Endothelial cell of umbilical vein (primary cell): ENCODE results near the gene PDXDC1. TPM values are rescaled to one million over a fixed set of nuclear protein-coding genes. Genes with fewer than 3 reads are reported as not detected.

Source experiments
- BruUV-seq: library from RNA; stranded (reverse); fragments of 400-500 nt; replicated peaks from 2 replicates; lab custom pipeline; 2021; lab: Mats Ljungman, UMichigan
- CTCF ChIA-PET: fragments of 300-600, 350-600 bp; sonication (Branson Sonifier 250); formaldehyde crosslinking; loops from one replicate; lab custom pipeline; 2021; ENCODE audit warnings: antibody characterized with exemption, inconsistent platforms; lab: Charles Lee
- POLR2A ChIA-PET: fragments of 300-600, 350-600 bp; sonication (Branson Sonifier 250); formaldehyde crosslinking; loops from one replicate; lab custom pipeline; 2021; ENCODE audit warnings: antibody characterized with exemption, inconsistent platforms; lab: Charles Lee
- DNase-seq: peaks from one replicate; pipeline ENCODE4 v3.0.0-alpha.2; 2011; ENCODE audit warnings: low read depth, low spot score
- FAIRE-seq: peaks from 2 replicates; lab custom pipeline; 2011; peaks lifted over from hg19 to GRCh38; lab: Jason Lieb, UNC
- H2AFZ ChIP-seq: 2 replicates; pipeline ENCODE4 v1.6.0; 2012; ENCODE audit warnings: low read depth, low read length, control low read depth, inconsistent platforms
- H3K27ac ChIP-seq: 2 replicates; pipeline ENCODE4 v1.5.1; 2011; ENCODE audit warnings: low read depth, mild to moderate bottlenecking, control low read depth, low read length, moderate library complexity; ENCODE audit not compliant: insufficient read depth
- H3K27me3 ChIP-seq, 2 experiments: 2 replicates each; pipeline versions ENCODE4 v1.6.0 to v1.6.1; 2011; ENCODE audit warnings: low read length in 2 of 2, mixed read lengths in 1 of 2; ENCODE audit not compliant: control insufficient read depth in 2 of 2, insufficient read depth in 2 of 2
- H3K36me3 ChIP-seq, 2 experiments: 2 replicates in 1 of 2; 3 replicates in 1 of 2; pipeline ENCODE4 v1.5.1; 2011; ENCODE audit warnings: low read length in 2 of 2, mild to moderate bottlenecking in 1 of 2, moderate library complexity in 1 of 2; ENCODE audit not compliant: control insufficient read depth in 2 of 2, insufficient read depth in 2 of 2; ENCODE audit errors: extremely low read depth in 1 of 2
- H3K4me1 ChIP-seq: 3 replicates; pipeline ENCODE4 v1.5.1; 2011; ENCODE audit warnings: mild to moderate bottlenecking, low read length; ENCODE audit not compliant: control insufficient read depth, insufficient read depth; ENCODE audit errors: extremely low read depth
- H3K4me2 ChIP-seq: 2 replicates; pipeline ENCODE4 v1.6.1; 2011; ENCODE audit warnings: low read length, control low read depth, mixed read lengths; ENCODE audit not compliant: insufficient read depth
- H3K4me3 ChIP-seq, 3 experiments: fragments of 200-600 bp in 1 of 3; sonication (generic), shearing (Covaris generic) in 1 of 3; replicated peaks in 1 of 3; 2 replicates each; pipeline ENCODE4 v1.5.1; 2011 to 2016; ENCODE audit warnings: control low read depth in 3 of 3, low read length in 3 of 3, mild to moderate bottlenecking in 2 of 3, inconsistent platforms in 1 of 3, low read depth in 1 of 3, moderate library complexity in 1 of 3; ENCODE audit not compliant: insufficient read depth in 1 of 3
- H3K79me2 ChIP-seq: 2 replicates; pipeline ENCODE4 v1.6.0; 2012; ENCODE audit warnings: low read length, inconsistent platforms; ENCODE audit not compliant: control insufficient read depth, insufficient read depth
- H3K9ac ChIP-seq: replicated peaks from 2 replicates; pipeline ENCODE3; 2011; ENCODE audit warnings: low read length, control low read depth; ENCODE audit not compliant: insufficient read depth; ENCODE audit errors: extremely low read depth
- H3K9me1 ChIP-seq: replicated peaks from 3 replicates; pipeline ENCODE4 v1.6.0; 2011; ENCODE audit warnings: mild to moderate bottlenecking, low read length; ENCODE audit not compliant: control insufficient read depth, insufficient read depth; ENCODE audit errors: extremely low read depth
- H3K9me3 ChIP-seq: replicated peaks from 2 replicates; pipeline ENCODE4 v1.5.1; 2012; ENCODE audit warnings: low read length, inconsistent platforms; ENCODE audit not compliant: control insufficient read depth, insufficient read depth
- H4K20me1 ChIP-seq: replicated peaks from 2 replicates; pipeline ENCODE3; 2011; ENCODE audit warnings: mild to moderate bottlenecking, low read length; ENCODE audit not compliant: control insufficient read depth, insufficient read depth; ENCODE audit errors: extremely low read depth
- EZH2 ChIP-seq: IDR thresholded peaks from 2 replicates; pipeline ENCODE4 v1.6.1; 2012; ENCODE audit warnings: borderline replicate concordance, low read depth, mild to moderate bottlenecking, moderate library complexity, low read length, inconsistent platforms; ENCODE audit not compliant: severe bottlenecking
- FOS ChIP-seq: IDR thresholded peaks from 2 replicates; pipeline ENCODE4 v1.6.1; 2011; ENCODE audit warnings: mild to moderate bottlenecking, low read length, moderate library complexity, borderline replicate concordance; ENCODE audit not compliant: insufficient read depth
- GATA2 ChIP-seq: IDR thresholded peaks from 2 replicates; pipeline ENCODE4 v1.7.0; 2011; ENCODE audit warnings: low read depth, mild to moderate bottlenecking, moderate library complexity, mixed read lengths, low read length; ENCODE audit not compliant: insufficient read length, insufficient read depth
- JUN ChIP-seq: IDR thresholded peaks from 2 replicates; pipeline ENCODE4 v1.6.1; 2011; ENCODE audit warnings: borderline replicate concordance, low read depth; ENCODE audit not compliant: insufficient read length, insufficient read depth
- MAX ChIP-seq: IDR thresholded peaks from 2 replicates; pipeline ENCODE4 v1.6.1; 2011; ENCODE audit not compliant: insufficient read depth, insufficient read length
- MYC ChIP-seq: IDR thresholded peaks from one replicate; pipeline ENCODE4 v1.6.1; 2011; ENCODE audit warnings: mild to moderate bottlenecking, low read depth, low read length
- POLR2A ChIP-seq: IDR thresholded peaks from 2 replicates; pipeline ENCODE4 v1.6.1; 2012; ENCODE audit warnings: low read depth, mild to moderate bottlenecking, control low read depth, low read length
- POLR2AphosphoS5 ChIP-seq: IDR thresholded peaks from 2 replicates; pipeline ENCODE4 v1.6.1; 2012; ENCODE audit warnings: low read depth, mild to moderate bottlenecking, control low read depth, low read length, moderate library complexity; ENCODE audit not compliant: insufficient read depth
- dilution Hi-C: fragments of 300-500 bp; cut with MboI; formaldehyde crosslinking; loops from one replicate; pipeline ENCODE4 v1.15.0; 2019; ENCODE audit warnings: low sequenced_read_pairs; ENCODE audit not compliant: extremely low pct_ligation_motif_present
- intact Hi-C: fragments of 100-400 bp; cut with micrococcal nuclease; formaldehyde crosslinking; loops from one replicate; pipeline ENCODE4 v1.10.0; 2022
- polyA plus RNA-seq, 4 experiments: library from polyadenylated mRNA; depleted of rRNA in 3 of 4; stranded (reverse) in 3 of 4; unstranded in 1 of 4; fragments of >200 nt; gene quantifications; 2 replicates each; pipeline versions ENCODE4 v1.2.1 to v1.2.3, GENCODE V29; 2011 to 2012; ENCODE audit warnings: missing spikeins in 1 of 4
- total RNA-seq: library from RNA; stranded (reverse); gene quantifications from 2 replicates; pipeline ENCODE4 v1.2.3, GENCODE V29; 2021
- TF ChIP-seq, protein P1 (sequence below), 2 donors: IDR thresholded peaks; 1 replicate in 1 of 2; 2 replicates in 1 of 2; pipeline ENCODE4 v1.5.1; 2011; ENCODE audit warnings: low read length in 2 of 2, mild to moderate bottlenecking in 2 of 2, moderate library complexity in 2 of 2, control low read depth in 1 of 2, inconsistent platforms in 1 of 2, low read depth in 1 of 2; ENCODE audit not compliant: insufficient read depth in 1 of 2; ENCODE audit errors: extremely low read depth in 1 of 2

PDXDC1 gene
- total and polyA plus RNA-seq, 2 donors (not counting 3 experiments of a cell fraction or from before 2014, with no cell fraction given): 44.6 to 78.9 TPM

DNA sequence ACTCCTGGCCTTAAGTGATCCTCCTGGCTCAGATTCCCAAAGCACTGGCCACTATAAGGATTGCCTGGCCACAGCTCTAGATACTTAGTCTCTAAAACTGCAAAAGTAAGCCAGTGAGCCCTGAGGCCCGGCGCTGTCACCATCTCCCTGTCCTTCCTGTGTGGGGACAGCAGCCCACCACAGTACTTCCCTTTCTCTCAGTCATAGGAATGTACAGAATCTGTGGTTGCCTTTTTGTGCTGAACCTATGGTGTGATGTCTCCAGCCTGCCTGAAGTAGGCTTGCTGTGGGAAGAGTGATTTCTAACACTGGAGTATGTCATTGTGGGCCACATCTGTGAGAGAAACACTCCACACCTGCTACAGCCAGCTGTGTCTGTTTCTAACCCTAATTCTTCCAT lies 56.4 kb downstream of the PDXDC1 start:
- Histone ChIP-seq H3K79me2 (no peaks in the 10 kb centered on the region), H3K9ac (no peak overlapping the region), H2AFZ (no peak overlapping the region), H4K20me1 (no peaks in the 10 kb centered on the region), H3K4me1 (peaks cover 33% of the 10 kb centered on the region), H3K9me1 (no peaks in the 10 kb centered on the region), H3K36me3 (peaks cover 6 to 45% of the 10 kb centered on the region in 2 experiments), H3K27ac (no peak overlapping the region), H3K9me3 (no peaks in the 10 kb centered on the region), H3K27me3 (no peaks in the 10 kb centered on the region), H3K4me3 (no peak overlapping the region), H3K4me2 (no peak overlapping the region)
- no peak for TF ChIP-seq EZH2
- no peak for TF ChIP-seq POLR2A
- no peak for TF ChIP-seq POLR2AphosphoS5
- TF ChIP-seq, protein P1, sequence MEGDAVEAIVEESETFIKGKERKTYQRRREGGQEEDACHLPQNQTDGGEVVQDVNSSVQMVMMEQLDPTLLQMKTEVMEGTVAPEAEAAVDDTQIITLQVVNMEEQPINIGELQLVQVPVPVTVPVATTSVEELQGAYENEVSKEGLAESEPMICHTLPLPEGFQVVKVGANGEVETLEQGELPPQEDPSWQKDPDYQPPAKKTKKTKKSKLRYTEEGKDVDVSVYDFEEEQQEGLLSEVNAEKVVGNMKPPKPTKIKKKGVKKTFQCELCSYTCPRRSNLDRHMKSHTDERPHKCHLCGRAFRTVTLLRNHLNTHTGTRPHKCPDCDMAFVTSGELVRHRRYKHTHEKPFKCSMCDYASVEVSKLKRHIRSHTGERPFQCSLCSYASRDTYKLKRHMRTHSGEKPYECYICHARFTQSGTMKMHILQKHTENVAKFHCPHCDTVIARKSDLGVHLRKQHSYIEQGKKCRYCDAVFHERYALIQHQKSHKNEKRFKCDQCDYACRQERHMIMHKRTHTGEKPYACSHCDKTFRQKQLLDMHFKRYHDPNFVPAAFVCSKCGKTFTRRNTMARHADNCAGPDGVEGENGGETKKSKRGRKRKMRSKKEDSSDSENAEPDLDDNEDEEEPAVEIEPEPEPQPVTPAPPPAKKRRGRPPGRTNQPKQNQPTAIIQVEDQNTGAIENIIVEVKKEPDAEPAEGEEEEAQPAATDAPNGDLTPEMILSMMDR (IDR thresholded peaks at IDR 0.05; ENCODE audit: extremely low read depth in 1 of 2, insufficient read depth in 1 of 2, low read depth in 1 of 2, low read length in 2 of 2): no peak
- TF ChIP-seq MYC: no peak
- no peak for TF ChIP-seq JUN
- no peak for TF ChIP-seq MAX
- TF ChIP-seq FOS: no peak
- TF ChIP-seq GATA2: no peak
- dilution Hi-C loops: no loop called here
- ChIA-PET POLR2A (no interaction called here), CTCF (no interaction called here)
- BruUV-seq: no TSS peak
- intact Hi-C loops: no loop called here
- DNase-seq (no peak), FAIRE-seq (no peak)
